NCI-H1417 treated with DMSO at 0.1 percent for 48 hours (cell line): ENCODE results near the gene AOPEP.

Source experiments
- DNase-seq: peaks from one replicate; lab custom pipeline; 2025; lab: John Stamatoyannopoulos, UW

Gene AOPEP

DNA sequence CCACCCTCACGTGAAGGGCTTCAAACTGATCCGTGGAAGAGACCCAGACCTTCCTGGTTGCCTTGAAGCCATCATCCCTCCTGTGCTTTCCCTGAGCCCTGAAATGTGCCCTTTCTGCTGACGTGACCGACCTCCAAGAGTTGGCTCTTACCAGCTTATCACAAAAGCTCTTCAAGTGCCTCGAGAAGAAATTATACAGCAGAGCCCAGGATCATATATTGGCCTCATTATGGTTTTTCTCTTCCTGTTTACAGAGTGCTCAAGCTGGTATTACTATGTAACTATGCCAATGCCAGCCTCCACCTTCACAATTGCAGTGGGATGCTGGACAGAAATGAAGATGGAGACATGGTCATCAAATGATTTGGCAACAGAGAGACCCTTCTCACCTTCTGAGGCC is 66.0 kb downstream of the AOPEP start:
- DNase-seq = no peak

DNA sequence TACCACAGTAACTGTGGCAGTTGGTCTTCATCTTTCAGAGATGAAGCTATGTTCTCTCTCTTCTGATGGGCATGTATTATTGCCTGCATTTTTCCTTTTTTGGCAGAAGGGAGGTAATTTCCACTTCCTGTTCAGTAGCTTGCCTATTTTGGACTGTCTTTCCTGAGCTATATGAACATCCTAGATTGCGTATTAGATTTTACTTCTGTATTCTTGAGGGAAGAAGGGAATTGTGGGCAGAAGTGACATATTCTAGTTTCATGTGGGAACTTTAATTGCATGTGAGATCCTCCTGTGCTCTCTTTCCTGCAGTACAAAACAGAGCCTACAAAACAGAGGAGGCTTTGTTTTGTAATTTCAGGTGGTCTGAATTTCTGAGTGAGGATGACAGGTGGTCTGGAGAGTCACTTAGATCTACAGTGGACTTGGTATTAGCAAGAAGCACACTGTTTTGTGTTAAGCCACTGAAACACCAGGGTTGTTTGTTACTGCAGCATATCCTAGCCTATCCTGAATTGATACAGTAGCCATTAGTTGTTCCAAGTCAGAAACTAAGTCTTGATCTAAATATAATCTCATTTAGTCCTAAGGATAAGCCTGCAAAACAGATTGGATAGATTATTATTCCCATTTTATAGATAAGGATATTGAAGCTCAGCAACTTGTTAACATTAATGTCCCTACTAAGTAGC is 68.1 kb downstream of the AOPEP start:
- DNase-seq = no peak

DNA sequence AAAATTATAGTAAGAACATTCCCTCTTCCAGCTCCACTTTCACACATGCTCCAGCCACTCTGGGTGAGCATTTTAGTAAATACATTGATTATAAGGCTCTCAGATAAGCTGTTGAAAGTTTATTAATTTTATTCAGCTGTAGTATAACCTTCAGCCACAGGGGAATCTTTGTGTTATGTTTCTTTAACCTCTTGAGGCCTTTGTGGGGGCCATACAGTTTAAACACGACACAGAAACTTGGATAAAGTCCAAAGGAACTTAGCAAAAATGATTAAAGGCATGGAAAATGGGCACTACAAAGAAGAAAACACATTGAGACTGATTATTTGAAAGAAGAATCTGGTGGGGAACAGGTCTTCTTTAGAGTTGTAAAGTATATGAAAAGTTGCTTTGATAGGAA is 70.2 kb downstream of the AOPEP start:
- DNase-seq = no peak

DNA sequence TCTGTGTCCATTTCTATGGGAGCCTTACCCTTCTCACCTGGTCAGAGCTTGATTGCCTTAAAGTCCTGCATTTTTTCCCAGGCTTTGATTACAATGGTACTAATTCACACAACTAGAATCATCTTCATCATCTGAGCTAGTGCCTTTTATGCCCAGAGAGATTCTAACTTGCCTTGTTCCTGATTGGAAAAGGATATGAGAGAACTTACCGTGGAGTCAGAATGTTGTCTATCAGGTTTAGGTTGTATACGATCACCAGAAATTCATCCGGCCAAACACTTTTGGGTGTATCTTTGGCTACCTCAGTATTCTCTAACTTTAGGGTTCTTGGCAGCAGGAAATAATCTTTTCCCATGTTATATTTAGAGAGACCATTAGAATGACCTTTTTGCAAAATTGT is 71.7 kb downstream of the AOPEP start:
- no peak for DNase-seq

DNA sequence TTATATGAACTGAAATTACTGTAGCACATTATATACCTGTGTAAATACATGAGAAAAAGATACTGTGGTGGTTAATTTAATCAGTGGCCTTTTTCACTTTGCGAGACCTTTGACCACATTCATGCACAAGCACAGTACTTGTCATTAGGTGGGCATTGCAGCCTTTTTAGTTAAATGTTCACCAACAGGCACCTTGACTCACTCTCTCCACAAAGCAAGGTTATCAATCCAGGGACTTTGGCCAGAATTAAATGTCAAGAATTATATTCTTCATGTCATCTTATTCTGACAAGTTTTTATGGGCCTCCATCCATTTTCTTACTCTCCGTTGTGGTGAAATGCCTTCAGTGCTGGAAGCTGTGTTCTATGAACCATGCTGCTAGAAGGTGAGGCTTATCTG is 72.2 kb downstream of the AOPEP start:
- no peak for DNase-seq

DNA sequence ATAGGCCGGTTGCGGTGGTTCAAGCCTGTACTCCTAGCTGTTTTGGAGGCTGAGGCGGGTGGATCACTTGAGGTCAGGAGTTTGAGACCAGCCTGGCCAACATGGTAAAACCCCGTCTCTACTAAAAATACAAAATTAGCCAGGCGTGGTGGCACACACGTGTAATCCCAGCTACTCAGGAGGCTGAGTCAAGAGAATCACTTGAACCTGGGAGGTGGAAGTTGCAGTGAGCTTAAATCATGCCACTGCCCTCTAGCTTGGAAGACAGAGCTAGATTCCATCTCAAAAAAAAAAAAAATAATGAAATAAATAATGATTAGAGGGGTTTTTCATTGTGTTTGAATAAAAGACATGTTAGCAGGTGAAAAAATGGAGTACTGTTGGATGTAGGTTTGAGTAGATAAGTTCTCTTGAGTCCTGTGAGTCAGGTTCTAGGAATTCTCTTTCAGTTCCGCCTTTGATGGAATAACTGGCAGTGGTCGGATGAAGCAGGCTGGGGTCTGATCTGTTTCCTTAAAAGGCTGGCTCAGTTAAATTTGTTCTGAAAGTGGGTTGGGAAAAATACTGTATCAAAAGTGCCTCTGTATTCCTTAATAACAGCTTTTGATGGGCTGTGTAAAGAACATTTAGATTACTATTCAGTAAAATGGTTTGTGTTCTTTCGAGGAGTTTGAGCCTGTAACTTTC is 73.2 kb downstream of the AOPEP start:
- no peak for DNase-seq

DNA sequence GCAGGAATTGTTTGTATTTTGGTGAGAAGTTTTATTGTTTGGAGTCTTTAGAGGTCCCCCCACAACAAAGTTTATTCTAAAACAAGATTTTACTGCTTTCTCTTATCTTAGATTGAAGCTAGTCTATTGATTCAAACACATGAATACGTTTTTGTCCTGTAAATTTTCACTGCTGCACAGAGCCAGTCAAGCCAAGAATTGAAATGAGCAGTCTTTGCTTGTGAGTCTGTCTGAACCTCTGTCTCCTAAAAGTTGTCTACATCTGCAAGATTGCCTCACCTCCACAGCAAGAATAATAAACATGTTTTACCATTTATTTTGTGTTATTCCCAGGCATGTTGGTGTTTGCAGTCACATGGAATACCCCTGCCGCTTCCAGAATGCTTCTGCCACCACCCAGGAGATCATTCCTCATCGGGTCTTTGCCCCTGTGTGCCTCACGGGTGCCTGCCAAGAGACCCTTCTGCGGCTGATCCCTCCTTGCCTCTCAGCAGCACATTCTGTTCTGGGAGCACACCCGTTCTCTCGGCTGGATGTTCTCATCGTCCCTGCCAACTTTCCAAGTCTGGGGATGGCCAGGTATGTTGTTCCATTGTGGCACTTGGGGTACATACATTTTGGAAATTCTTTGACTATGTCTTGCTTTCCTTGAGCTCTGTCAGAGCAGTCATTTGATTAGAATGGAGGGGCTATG is 74.1 kb downstream of the AOPEP start:
- DNase-seq = no peak

DNA sequence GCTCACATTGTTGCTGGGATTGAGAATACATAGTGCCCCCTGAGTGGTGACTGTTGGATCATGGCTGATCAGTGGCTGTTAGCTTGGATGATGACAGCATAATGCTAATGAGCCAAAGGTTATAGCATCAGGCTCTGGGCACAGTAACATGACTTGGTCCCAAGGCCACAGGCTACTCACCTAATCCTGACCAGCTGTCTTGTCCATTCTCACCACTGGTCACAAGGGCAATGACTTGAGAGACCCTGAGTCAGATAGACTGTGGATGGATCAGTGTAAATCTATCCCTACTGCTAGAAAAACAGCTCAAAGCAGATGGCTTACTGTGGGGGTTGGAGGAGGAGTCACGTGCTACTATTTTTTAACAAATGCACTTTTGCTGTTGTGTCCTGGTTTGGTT is 74.7 kb downstream of the AOPEP start:
- no peak for DNase-seq

DNA sequence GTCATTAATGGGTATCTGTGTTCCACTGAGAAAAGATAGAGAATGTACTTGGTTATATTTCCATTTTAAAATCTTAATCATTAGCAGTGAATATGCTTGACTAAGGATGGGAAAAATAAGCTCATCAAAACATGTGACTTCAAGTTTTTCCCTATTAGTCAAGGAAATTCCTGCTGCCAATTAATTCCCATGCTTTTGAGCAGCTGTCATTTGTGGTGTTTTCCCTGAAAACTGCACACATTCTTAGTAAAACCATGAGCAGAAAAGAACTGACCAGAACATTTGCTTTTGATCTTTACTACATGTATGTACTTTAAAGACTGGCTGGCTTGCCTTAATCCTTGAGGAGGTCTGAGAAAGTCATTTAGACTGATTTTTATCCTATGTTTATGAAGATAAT is 75.2 kb downstream of the AOPEP start:
- DNase-seq = no peak

DNA sequence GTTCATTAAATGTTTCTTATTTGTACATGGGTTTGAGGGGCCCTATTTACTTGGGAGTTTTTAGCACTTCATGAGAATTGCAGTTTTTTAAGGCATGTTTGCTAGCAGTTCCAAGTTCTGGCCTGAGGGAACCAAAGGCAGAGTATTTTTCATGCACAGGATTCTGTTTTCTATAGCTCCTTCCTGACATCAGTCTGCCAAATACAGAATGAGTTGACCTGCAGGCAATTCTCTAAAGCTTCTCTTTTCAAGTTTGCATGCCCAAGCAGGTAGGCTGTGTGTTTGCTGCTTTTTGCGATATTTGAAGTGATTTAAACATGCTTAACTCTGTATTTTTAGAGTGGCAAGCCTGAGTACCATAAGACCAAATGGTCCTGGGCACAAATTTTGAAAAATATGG is 75.8 kb downstream of the AOPEP start:
- DNase-seq = no peak

DNA sequence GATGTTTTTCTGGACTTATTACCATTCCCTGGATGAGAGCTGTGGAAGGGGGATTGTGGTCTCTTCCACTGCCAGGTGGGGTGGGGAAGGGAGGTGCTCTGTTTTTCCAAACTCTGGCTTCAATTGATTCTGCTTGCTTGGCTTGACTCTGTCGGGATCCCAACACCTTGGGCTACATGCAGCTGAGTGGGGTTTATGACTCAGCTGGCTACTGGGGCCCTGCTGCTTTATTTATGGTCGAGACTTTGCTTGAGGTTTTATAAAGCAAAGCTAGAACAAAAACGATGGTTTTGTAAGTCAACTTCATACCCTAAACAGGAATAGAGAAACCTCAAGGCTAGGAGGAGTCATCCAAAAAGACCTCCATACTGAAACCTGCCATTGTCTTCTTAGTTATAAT is 76.3 kb downstream of the AOPEP start:
- DNase-seq = no peak

DNA sequence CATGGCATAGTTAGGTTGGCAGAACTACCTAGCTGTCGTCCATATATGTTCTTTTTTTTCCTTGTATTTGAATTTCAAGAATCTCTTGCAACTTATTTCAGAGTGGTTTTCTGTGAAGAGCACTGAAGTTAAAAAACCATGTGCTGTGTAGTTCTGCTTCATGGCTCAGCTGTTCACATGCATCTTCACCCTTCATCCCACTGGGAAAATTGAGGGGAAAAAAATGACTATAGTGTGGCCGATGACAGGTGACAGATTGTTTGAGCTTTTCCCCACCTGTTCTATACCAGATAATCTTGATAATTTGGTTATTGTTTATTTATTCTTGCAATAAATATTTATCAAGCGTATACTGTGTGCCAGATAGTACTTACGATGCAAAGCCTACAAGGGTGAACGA is 77.8 kb downstream of the AOPEP start:
- no peak for DNase-seq

DNA sequence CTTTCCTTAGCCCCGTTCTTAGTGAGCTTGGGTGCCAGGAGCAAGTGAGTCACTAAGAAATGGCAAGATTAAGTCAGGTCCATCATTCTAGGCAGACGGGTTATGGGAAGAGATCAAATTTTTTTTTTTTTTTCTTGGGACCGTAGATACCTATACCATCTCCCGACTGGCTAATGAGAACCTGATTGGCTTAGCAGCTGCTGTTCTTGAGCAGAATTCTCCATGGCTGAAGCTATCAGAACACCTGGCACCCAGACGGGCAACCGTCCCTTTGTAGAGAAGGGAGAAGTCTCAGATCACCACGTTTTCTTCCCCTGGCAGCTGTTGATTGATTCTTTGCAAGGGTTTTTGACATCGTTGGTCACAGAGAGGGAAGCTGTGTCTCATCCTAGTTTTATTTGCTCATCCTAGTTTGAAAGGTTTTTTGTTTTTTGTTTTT is 78.6 kb downstream of the AOPEP start:
- DNase-seq = no peak

DNA sequence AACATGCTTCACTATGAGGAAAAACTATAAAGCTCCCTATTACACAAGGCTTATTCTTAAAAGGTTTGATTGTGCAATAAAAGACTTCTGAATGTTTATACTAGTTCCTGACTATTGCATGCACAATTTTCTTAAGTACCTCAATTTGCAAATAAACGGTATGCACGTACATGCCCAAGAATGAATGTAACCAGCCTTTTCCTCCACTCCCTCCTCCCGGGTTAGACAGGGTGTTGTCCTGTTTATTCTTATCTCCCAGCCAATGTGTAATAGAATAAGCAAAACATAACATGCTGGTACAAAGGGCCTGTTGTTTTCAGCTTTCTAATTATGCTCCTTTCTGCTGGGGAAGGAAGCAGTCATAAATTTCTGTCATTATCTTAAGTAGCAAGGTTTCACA is 79.1 kb downstream of the AOPEP start:
- peak; percentile 55 for DNase-seq

DNA sequence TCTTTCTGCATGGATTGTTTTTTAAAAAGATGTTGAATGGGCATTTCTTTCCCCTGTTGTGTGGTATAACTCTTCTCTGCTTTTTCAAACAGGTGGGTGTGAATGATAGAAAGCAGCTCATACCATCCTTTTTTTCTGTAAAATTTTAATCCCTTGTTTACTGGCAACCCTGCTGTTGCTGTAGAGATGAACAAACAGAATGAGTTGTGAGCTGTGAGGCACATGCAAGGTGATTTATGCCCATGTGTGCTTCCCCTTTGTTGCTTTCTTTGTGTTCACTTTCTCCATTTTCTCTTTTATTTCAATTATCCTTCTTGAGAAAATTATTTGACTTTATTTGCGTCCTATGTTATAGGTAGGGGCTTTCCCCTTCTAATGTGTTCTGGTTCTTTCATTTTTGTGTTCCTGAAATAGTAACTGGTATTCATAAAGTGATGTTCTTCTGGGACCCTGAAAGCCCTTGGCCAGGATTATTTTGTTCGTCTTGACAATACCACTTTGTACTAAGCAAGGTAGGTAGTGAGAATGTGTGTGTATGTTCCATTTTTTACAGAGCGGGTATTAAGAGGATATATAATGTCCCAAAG is 79.9 kb downstream of the AOPEP start:
- peak; percentile 53 for DNase-seq

DNA sequence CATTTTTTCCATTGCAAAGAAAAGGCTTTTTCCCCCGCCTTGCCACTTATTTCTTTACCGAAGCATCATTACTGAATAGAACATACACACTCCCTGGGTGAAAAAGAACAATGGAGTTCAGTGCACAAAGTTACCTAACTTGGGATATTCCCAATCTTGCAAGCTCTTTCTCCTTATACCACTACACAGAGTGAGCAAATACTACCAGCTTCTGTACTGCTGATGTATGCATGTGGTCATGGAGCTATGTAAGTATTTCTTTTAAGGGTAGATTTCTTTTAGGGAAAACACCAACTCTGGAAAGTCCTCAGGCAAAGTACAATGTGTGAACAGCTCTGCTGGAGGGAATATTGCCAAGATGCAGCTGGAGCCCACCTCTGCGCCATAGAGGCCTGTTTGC is 81.1 kb downstream of the AOPEP start:
- DNase-seq = no peak

DNA sequence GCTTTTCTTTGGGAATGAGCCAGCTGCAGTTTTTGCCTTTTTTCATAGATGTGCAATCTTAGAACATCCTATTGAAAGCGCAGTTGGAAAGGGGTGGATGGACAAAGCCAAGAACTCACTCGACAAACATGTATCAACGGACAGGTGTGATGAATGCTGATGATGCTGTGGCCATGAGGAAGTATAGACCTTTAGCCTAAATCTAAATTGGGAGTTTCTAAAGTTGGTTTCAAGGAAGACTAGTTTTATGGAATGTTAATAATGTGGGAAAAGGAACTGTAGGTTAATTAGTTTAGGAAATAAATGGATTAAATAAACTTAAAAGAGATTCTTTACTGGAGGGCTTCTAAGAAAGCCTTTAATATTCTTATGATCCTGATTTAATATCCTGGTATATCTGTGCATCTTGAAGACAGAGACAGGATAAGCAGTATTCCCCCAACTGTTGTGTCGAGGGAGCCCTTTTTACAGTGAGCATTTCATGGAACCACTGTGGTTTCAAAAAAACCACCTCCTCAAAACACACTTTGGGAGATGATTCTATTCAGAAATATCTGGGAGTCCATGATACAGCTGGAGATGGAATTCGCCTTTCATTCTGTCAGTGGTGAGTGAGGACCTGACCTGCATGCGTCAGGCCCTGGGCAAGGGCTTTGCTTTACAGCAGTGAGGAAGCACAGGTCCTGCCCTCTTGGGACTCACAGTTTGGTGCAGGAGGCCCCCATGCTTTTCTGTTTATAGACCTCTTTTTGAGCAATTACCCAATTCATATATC is 82.6 kb downstream of the AOPEP start:
- DNase-seq = no peak

DNA sequence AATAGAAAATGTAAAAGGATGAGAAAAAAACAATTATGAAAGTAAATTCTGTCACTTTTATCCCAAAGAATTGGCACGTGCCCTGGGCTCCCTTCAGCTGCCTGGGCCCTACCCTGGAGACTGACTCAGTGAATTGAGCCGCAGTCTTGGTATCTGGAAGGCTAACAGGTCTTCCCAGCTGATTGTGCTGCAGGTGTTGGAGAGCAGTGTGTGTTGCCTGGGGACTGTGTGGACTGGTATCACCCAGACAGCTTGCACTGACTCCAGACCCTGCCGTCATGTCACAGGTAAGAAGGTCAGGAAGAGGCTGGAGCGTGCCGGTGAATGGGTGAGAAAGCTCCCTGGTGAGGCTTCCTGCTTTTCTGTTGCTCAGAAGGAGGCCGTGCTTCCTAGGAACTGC is 83.3 kb downstream of the AOPEP start:
- DNase-seq = no peak

DNA sequence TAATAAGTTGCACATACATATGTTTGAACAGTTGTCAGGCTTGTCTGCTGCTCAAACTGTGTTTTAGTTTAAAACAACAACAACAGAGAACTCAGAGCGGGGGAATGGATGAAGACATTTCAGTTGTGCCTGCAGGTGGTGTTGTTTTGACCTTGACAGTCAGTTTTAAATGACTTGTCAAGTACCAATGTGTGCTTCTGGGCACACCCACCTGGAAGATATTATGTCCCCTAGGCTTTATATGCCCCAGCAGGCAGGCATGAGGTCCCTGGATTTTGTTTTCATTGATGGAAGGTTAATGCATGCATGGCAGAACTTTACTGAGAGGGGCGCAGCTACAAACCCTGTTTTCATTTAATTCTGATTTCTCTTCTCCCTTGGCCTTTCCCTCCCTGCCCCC is 84.6 kb downstream of the AOPEP start:
- no peak for DNase-seq

DNA sequence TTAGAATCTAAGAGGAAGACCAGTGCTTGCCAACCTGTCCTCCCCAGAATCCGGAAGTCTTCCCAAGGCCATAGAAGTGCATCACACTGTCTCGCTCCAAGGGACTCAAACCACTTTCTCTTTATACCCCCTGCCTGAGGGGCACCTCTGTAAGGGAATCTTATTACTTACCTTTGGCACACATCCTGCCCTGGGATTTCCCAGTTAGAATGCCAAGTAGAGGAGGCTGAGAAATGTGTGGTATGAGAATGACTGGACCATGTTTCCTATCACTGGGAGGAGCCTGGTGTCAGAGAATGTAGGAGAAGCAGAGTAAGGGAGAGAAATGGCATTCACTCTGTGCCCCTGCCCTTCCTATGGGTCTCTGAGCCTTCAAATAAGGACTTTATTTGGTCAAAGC is 85.8 kb downstream of the AOPEP start:
- DNase-seq = no peak

DNA sequence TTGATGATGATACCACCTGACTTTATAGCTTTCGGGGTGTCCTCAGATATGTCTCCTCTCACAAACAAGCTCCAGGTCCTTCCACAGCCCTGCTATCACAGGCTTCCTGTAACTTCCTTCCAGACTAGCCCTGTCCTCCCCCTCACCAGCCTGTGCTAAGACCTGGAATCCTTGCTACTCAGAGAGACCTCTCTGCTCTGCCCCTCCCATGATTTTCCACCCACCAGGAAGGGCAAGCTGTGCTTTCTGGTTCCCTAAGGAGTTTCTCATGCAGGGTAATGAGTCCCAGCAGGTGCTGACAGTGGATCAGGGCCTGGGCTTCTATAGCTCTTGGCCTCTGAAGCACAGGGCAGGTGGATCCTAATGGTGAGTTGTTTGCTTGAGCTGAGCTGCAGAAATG is 86.9 kb downstream of the AOPEP start:
- DNase-seq = no peak
